Breast epithelium (tissue), 4 donors: Measurements from ENCODE around the gene DDHD1. TPM values are rescaled to one million over a fixed set of nuclear protein-coding genes. Genes with fewer than 3 reads are reported as not detected.

Experiments
- DNase-seq, 2 donors: peaks; one replicate each; pipeline ENCODE4 v3.0.0-alpha.2; 2019; ENCODE audit warnings: low spot score in 2 of 2
- H3K27ac ChIP-seq, 2 donors: fragments of 200-600 bp; sonication (generic) in 1 of 2; one replicate each; pipeline ENCODE4 v1.5.1; 2016 to 2019; ENCODE audit warnings: mild to moderate bottlenecking in 1 of 2
- H3K27me3 ChIP-seq, 2 donors: fragments of 200-600 bp; sonication (generic) in 1 of 2; one replicate each; pipeline versions ENCODE4 v1.5.1 to v1.6.0; 2017 to 2019; ENCODE audit warnings: control low read depth in 1 of 2, mild to moderate bottlenecking in 1 of 2
- H3K36me3 ChIP-seq: fragments of 200-600 bp; one replicate; pipeline ENCODE4 v1.5.1; 2019
- H3K4me1 ChIP-seq, 2 donors: fragments of 200-600 bp; sonication (generic); one replicate each; pipeline ENCODE4 v1.5.1; 2016 to 2019; ENCODE audit warnings: control low read depth in 1 of 2
- H3K4me3 ChIP-seq, 3 donors: fragments of 200-600 bp; sonication (generic); 1 replicate in 2 of 3; 2 replicates in 1 of 3; pipeline ENCODE4 v1.5.1; 2016 to 2019; ENCODE audit warnings: mild to moderate bottlenecking in 3 of 3, moderate library complexity in 2 of 3
- H3K9me3 ChIP-seq, 2 donors: fragments of 200-600 bp; sonication (generic) in 1 of 2; one replicate each; pipeline ENCODE4 v1.5.1; 2016 to 2019; ENCODE audit warnings: control low read depth in 1 of 2
- CTCF ChIP-seq, 3 donors: fragments of 450-650 bp; IDR thresholded peaks; one replicate each; pipeline ENCODE4 v1.5.1; 2016 to 2017; ENCODE audit warnings: antibody characterized with exemption in 3 of 3, mild to moderate bottlenecking in 3 of 3, moderate library complexity in 3 of 3
- POLR2A ChIP-seq: fragments of 450-650 bp; IDR thresholded peaks from one replicate; pipeline ENCODE4 v1.6.1; 2016; ENCODE audit warnings: antibody characterized with exemption, mild to moderate bottlenecking, moderate library complexity
- POLR2AphosphoS5 ChIP-seq, 3 donors: sonication (generic); formaldehyde crosslinking; IDR thresholded peaks; one replicate each; pipeline ENCODE4 v1.6.1; 2017; ENCODE audit warnings: antibody characterized with exemption in 3 of 3
- intact Hi-C: fragments of 100-400 bp; cut with DNase I; formaldehyde crosslinking; loops from one replicate; pipeline ENCODE4 v1.15.1; 2023; ENCODE audit warnings: low total_unique reads
- total RNA-seq, 3 donors: library from RNA; depleted of rRNA; stranded (reverse); fragments of >200 nt; gene quantifications; one replicate each; pipeline ENCODE4 v1.1.0, GENCODE V29; 2016

DDHD1 gene
- total RNA-seq = 10 to 100 TPM; 25.2 to 32.9 (median 26.7) TPM

DNA sequence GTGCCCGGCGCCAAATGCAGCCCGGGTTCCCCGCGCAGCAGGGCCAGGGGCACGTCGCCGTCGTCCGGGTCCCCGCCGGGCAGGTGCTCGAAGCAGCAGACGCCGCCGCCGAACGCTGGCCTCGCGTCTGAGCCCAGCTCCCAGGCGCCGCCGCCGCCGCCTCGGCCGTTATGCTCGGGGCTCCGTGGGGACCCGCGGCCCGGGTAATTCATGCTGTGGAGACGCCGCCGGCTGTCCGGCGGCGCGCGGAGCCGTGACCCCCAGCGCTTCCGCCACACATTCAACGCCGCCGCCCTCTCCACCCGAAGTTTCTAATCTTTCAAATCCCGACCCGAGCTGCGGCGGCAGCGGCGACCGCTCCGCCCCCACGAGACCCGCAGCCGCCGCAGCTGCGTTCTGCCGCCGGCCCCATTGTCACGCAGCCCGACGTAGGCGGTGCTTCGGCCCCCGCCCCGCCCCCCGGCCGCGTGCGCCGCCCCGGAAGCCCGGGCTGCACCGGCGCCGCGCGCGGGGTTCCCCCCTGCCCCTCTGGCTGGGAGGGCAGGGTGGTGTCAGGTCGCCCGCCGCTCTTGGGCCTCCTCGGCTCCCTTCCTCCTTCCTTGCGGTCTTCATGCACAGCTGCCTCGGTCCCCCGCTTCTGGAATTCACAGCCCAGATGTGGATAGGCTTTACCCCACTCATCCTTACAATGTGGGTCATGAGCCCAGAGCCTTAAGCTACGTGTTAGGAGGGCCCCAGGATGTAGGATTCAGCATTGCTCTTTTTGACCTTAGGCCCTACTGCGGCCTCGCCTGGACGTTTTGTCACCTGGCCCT is at the start of gene DDHD1:
Gene DDHD1, minus strand, starts transcription at position 437 of the 815 bp plus-strand sequence. Its CDS starts 225 bp downstream, at position 212.
- TF ChIP-seq POLR2A (no peak), CTCF (IDR thresholded peaks at IDR 0.05) (no peak), POLR2AphosphoS5 (IDR thresholded peaks at IDR 0.05) (no peak)
- Histone ChIP-seq H3K27me3 (no peaks in the 10 kb centered on the region), H3K27ac (peak within 1 kb of the TSS; percentile 83 to 85), H3K36me3 (no peaks in the 10 kb centered on the region), H3K4me1 (peaks cover 0 to 7% of the 10 kb centered on the region in 2 donors), H3K4me3 (peak within 1 kb of the TSS; percentile 75 to 86 (median 83)), H3K9me3 (no peaks in the 10 kb centered on the region)
- intact Hi-C loops = no loop called here
- peak; percentile 39 to 54 for DNase-seq

DNA sequence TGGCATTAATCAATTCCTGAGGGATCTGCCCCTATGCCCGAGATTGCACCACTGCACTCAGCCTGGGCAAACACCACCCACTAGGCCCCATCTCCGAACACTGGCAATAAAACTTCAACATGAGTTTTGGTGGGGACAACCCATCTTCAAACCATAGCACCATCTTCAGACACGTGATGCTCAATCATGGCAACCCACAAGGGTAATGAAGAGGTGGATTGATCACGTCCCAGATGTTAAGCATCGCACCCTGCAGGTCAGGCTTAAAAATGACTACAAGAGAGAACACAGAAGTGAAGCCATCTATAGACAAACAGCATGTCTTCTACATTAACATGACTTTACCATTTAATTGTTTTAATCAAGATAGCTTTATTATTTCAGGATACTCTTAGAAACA is 42.8 kb upstream of the DDHD1 start:
- no peaks in the 10 kb centered on the region for H3K9me3 ChIP-seq
- H3K36me3 ChIP-seq = no peaks in the 10 kb centered on the region
- H3K27ac ChIP-seq = no peak overlapping the region
- no peaks in the 10 kb centered on the region for H3K4me1 ChIP-seq
- no peaks in the 10 kb centered on the region for H3K27me3 ChIP-seq
- no peak for DNase-seq
- no peak overlapping the region for H3K4me3 ChIP-seq
- no peak for TF ChIP-seq POLR2A
- no peak for TF ChIP-seq POLR2AphosphoS5 (IDR thresholded peaks at IDR 0.05)
- no peak for TF ChIP-seq CTCF (IDR thresholded peaks at IDR 0.05)
- intact Hi-C loops = no loop called here

GRCh38 chr14:53193193-53193592 is 40.1 kb upstream of the DDHD1 start:
- no peak for DNase-seq
- H3K4me3 ChIP-seq = no peak overlapping the region
- no peaks in the 10 kb centered on the region for H3K36me3 ChIP-seq
- H3K27ac ChIP-seq = no peak overlapping the region
- no peaks in the 10 kb centered on the region for H3K4me1 ChIP-seq
- H3K27me3 ChIP-seq = no peaks in the 10 kb centered on the region
- H3K9me3 ChIP-seq = no peaks in the 10 kb centered on the region
- intact Hi-C loops = loop anchor here (5.0 kb wide), 1 partner anchor 1361 kb away; no protein-coding TSS in a partner anchor
- no peak for TF ChIP-seq POLR2A
- TF ChIP-seq POLR2AphosphoS5 (IDR thresholded peaks at IDR 0.05) = no peak
- no peak for TF ChIP-seq CTCF (IDR thresholded peaks at IDR 0.05)

GRCh38 chr14:53192052-53192760 is 39.1 kb upstream of the DDHD1 start:
- Histone ChIP-seq H3K9me3 (no peaks in the 10 kb centered on the region), H3K27me3 (no peaks in the 10 kb centered on the region), H3K36me3 (no peaks in the 10 kb centered on the region), H3K4me3 (no peak overlapping the region), H3K4me1 (no peaks in the 10 kb centered on the region), H3K27ac (no peak overlapping the region)
- DNase-seq = no peak
- intact Hi-C loops = loop anchor here (5.0 kb wide), 1 partner anchor 1360 kb away; no protein-coding TSS in a partner anchor
- no peak for TF ChIP-seq CTCF (IDR thresholded peaks at IDR 0.05)
- no peak for TF ChIP-seq POLR2AphosphoS5 (IDR thresholded peaks at IDR 0.05)
- no peak for TF ChIP-seq POLR2A

DNA sequence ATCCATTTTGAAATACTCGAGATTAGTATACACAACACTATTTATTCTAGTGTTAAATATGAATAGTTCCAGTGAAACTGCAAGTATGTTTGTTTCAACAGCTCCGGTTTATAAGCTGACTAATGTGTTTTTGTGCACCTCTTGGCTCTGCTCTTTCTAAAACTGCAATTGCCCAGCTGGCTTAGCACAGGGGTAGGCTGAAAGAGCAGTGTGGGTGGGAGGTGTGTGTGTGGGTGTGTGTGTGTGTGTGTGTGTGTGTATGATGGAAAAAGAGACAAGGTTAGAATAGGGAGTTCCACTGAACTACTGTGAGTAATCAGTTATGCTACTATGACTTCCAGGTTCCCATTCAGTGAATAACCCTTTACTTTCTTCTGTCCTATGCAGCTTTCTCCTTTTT is 37.8 kb upstream of the DDHD1 start:
- DNase-seq = no peak
- Histone ChIP-seq H3K27ac (no peak overlapping the region), H3K4me1 (no peaks in the 10 kb centered on the region), H3K27me3 (no peaks in the 10 kb centered on the region), H3K4me3 (no peak overlapping the region), H3K9me3 (no peaks in the 10 kb centered on the region), H3K36me3 (no peaks in the 10 kb centered on the region)
- intact Hi-C loops = loop anchor here (5.0 kb wide), 1 partner anchor 1359 kb away; no protein-coding TSS in a partner anchor
- TF ChIP-seq CTCF (IDR thresholded peaks at IDR 0.05) = no peak
- no peak for TF ChIP-seq POLR2A
- no peak for TF ChIP-seq POLR2AphosphoS5 (IDR thresholded peaks at IDR 0.05)
